PC-3 (cell line): ENCODE results near the gene ADCY5. TPM values are rescaled to one million over a fixed set of nuclear protein-coding genes. Genes with fewer than 3 reads are reported as not detected.

Source experiments
- ATAC-seq: fragments of 200-7000 bp; cut with Tn5 transposase; 2 replicates; pipeline ENCODE4 v1.9.1; 2020; ENCODE audit warnings: mild to moderate bottlenecking, moderate library complexity
- BruUV-seq: library from RNA; stranded (reverse); fragments of 400-500 nt; replicated peaks from 2 replicates; lab custom pipeline; 2021; lab: Mats Ljungman, UMichigan
- CTCF ChIA-PET: fragments of 300-600 bp; sonication (Branson Sonifier 250); formaldehyde crosslinking; loops from one replicate; lab custom pipeline; 2022; ENCODE audit warnings: antibody characterized with exemption; lab: Charles Lee
- POLR2A ChIA-PET: fragments of 300-600 bp; sonication (Branson Sonifier 250); formaldehyde crosslinking; loops from one replicate; lab custom pipeline; 2022; ENCODE audit warnings: antibody characterized with exemption; ENCODE audit not compliant: unreplicated experiment; lab: Charles Lee
- DNase-seq: peaks from one replicate; pipeline ENCODE4 v3.0.0-alpha.2; 2015
- H2AFZ ChIP-seq: fragments of 300-600 bp; sonication (generic); 2 replicates; pipeline ENCODE4 v1.6.0; 2016; ENCODE audit warnings: antibody characterized with exemption, low read length
- H3F3A ChIP-seq: fragments of 300-600 bp; sonication (generic); one replicate; pipeline ENCODE4 v1.6.0; 2017; ENCODE audit warnings: antibody characterized with exemption, low read length, control low read depth, mild to moderate bottlenecking; ENCODE audit not compliant: unreplicated experiment
- H3K27ac ChIP-seq: fragments of 300-600 bp; sonication (generic); 2 replicates; pipeline ENCODE4 v1.5.1; 2016; ENCODE audit warnings: mild to moderate bottlenecking, low read length
- H3K27me3 ChIP-seq: fragments of 300-600 bp; sonication (generic); 2 replicates; pipeline ENCODE4 v1.6.1; 2016; ENCODE audit warnings: low read length, mixed read lengths
- H3K36me3 ChIP-seq: fragments of 300-600 bp; sonication (generic); 2 replicates; pipeline ENCODE4 v1.6.1; 2016; ENCODE audit warnings: low read depth, mixed run types, low read length, mixed read lengths
- H3K4me1 ChIP-seq: fragments of 300-600 bp; sonication (generic); 2 replicates; pipeline ENCODE4 v1.5.1; 2016; ENCODE audit warnings: low read length; ENCODE audit not compliant: insufficient read depth
- H3K4me2 ChIP-seq: fragments of 300-600 bp; sonication (generic); 2 replicates; pipeline ENCODE4 v1.6.0; 2016; ENCODE audit warnings: low read length
- H3K4me3 ChIP-seq: fragments of 300-600 bp; sonication (generic); 2 replicates; pipeline ENCODE4 v1.5.1; 2016; ENCODE audit warnings: mild to moderate bottlenecking, low read length, mixed read lengths
- H3K79me2 ChIP-seq: fragments of 300-600 bp; sonication (generic); 2 replicates; pipeline ENCODE4 v1.6.1; 2017; ENCODE audit warnings: low read length, mixed read lengths
- H3K9ac ChIP-seq: fragments of 300-600 bp; sonication (generic); 2 replicates; pipeline ENCODE4 v1.6.0; 2016; ENCODE audit warnings: mild to moderate bottlenecking, low read length
- H3K9me2 ChIP-seq: fragments of 300-600 bp; sonication (generic); replicated peaks from 2 replicates; pipeline ENCODE4 v1.6.1; 2016; ENCODE audit warnings: mixed run types, low read length, mixed read lengths
- H3K9me3 ChIP-seq: fragments of 300-600 bp; sonication (generic); 2 replicates; pipeline ENCODE4 v1.6.1; 2016; ENCODE audit warnings: low read length, mixed read lengths
- H4K20me1 ChIP-seq: fragments of 300-600 bp; sonication (generic); 2 replicates; pipeline ENCODE4 v1.6.1; 2016; ENCODE audit warnings: low read length, mixed read lengths
- CTCF ChIP-seq: fragments of 300-600 bp; sonication (generic); conservative IDR thresholded peaks from 2 replicates; pipeline ENCODE4 v1.5.1; 2017; ENCODE audit warnings: antibody characterized with exemption, low read depth, mild to moderate bottlenecking, low read length
- EZH2 ChIP-seq: fragments of 300-600 bp; sonication (generic); IDR thresholded peaks from one replicate; pipeline ENCODE4 v1.6.1; 2017; ENCODE audit warnings: antibody characterized with exemption, mild to moderate bottlenecking, low read length; ENCODE audit not compliant: unreplicated experiment
- EZH2phosphoT487 ChIP-seq: fragments of 300-600 bp; sonication (generic); IDR thresholded peaks from 2 replicates; pipeline ENCODE4 v1.6.1; 2018; ENCODE audit warnings: mild to moderate bottlenecking, antibody characterized with exemption, low read length, borderline replicate concordance
- intact Hi-C: fragments of 100-400 bp; cut with micrococcal nuclease; formaldehyde crosslinking; loops from 2 replicates; pipeline ENCODE4 v1.9.0; 2023
- total RNA-seq: library from RNA; depleted of rRNA; stranded (reverse); fragments of >200 nt; gene quantifications from 2 replicates; pipeline ENCODE4 v1.2.3, GENCODE V29; 2014

ADCY5 gene
- total RNA-seq, 1 experiment from 2014 or later: not detected

DNA sequence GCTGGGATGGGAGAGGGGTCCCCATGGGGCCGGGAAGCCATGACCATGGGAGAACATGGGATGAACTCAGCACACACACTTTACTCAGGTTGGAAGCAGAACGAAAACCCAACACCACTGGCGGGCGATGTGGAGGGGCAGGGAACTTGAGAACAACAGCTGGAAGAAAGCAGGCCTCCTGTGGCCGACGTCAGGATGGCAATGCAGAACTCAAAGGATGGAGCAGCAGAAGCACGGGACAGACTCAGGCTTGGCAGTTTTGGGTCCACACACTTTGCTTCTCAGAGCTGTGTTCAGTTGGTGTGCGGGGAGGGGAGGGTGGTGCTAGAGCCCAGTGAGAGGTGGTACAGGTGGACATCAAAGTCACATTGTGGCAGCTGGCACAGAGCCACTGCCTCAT lies 166.4 kb downstream of the ADCY5 start:
- Histone ChIP-seq H3K4me1 (peaks cover 13% of the 10 kb centered on the region; the same call in 1 of the 2 replicates), H3K36me3 (no peaks in the 10 kb centered on the region), H3F3A (no peaks in the 10 kb centered on the region), H3K79me2 (no peaks in the 10 kb centered on the region), H2AFZ (no peak overlapping the region), H3K4me3 (no peak overlapping the region), H3K9me3 (no peaks in the 10 kb centered on the region), H4K20me1 (no peaks in the 10 kb centered on the region), H3K9me2 (no peaks in the 10 kb centered on the region), H3K27me3 (no peaks in the 10 kb centered on the region), H3K4me2 (no peak overlapping the region), H3K27ac (no peak overlapping the region), H3K9ac (no peak overlapping the region)
- POLR2A ChIA-PET: no interaction called here
- BruUV-seq: no TSS peak
- CTCF ChIA-PET: no interaction called here
- TF ChIP-seq EZH2 (no peak), EZH2phosphoT487 (no peak), CTCF (no peak)
- intact Hi-C loops: loop anchor here (1.0 kb wide), 1 partner anchor 23 kb away; no protein-coding TSS in a partner anchor
- DNase-seq: no peak
- ATAC-seq: no peak

DNA sequence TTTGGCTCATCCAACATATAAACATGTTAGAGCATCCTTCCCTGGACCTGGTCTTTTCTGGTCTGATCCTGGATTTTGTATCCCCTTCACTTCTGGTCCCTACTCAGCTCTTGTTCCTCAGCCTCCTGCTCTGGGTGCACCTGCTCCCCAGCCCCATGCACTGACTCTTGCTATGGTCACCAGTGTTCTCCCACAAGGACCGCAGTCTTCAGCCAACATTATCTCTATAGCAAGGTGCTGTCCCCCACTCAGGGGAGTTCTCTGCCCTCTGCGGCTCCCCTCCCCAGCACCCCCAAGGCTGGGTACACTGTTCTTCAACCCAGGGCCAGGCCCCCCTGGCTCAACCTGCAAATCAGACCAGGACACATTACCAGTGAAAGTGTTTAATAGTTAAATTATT lies 167.0 kb downstream of the ADCY5 start:
- Histone ChIP-seq H4K20me1 (no peaks in the 10 kb centered on the region), H3K4me3 (no peak overlapping the region), H3K79me2 (no peaks in the 10 kb centered on the region), H3K4me2 (no peak overlapping the region), H3K27me3 (no peaks in the 10 kb centered on the region), H3K27ac (no peak overlapping the region), H3K9me2 (no peaks in the 10 kb centered on the region), H2AFZ (no peak overlapping the region), H3F3A (no peaks in the 10 kb centered on the region), H3K9ac (no peak overlapping the region), H3K4me1 (peaks cover 13% of the 10 kb centered on the region; the same call in 1 of the 2 replicates), H3K9me3 (no peaks in the 10 kb centered on the region), H3K36me3 (no peaks in the 10 kb centered on the region)
- no TSS peak for BruUV-seq
- CTCF ChIA-PET: no interaction called here
- ATAC-seq (no peak), DNase-seq (no peak)
- TF ChIP-seq EZH2phosphoT487: no peak
- no peak for TF ChIP-seq EZH2
- TF ChIP-seq CTCF: no peak
- intact Hi-C loops: loop anchor here (1.0 kb wide), 1 partner anchor 23 kb away; no protein-coding TSS in a partner anchor
- POLR2A ChIA-PET: no interaction called here

- Histone ChIP-seq H3K27ac (no peak overlapping the region), H4K20me1 (no peaks in the 10 kb centered on the region), H3K4me1 (peaks cover 13% of the 10 kb centered on the region; the same call in 1 of the 2 replicates), H3K9ac (no peak overlapping the region), H3K9me2 (no peaks in the 10 kb centered on the region), H3K4me3 (no peak overlapping the region), H2AFZ (no peak overlapping the region), H3K27me3 (no peaks in the 10 kb centered on the region), H3K36me3 (no peaks in the 10 kb centered on the region), H3K79me2 (no peaks in the 10 kb centered on the region), H3K9me3 (no peaks in the 10 kb centered on the region), H3K4me2 (no peak overlapping the region), H3F3A (no peaks in the 10 kb centered on the region)
- ATAC-seq (no peak), DNase-seq (no peak)
- POLR2A ChIA-PET: no interaction called here
- TF ChIP-seq CTCF (no peak), EZH2 (no peak), EZH2phosphoT487 (no peak)
- intact Hi-C loops: no loop called here
- CTCF ChIA-PET: no interaction called here
- no TSS peak for BruUV-seq
Observed at GRCh38 chr3:123281406-123281805, 167.5 kb downstream of the ADCY5 start.
